BE2C (cell line): ENCODE data around the gene IRGC.

Source experiments
- DNase-seq: peaks from one replicate; pipeline ENCODE4 v3.0.0-alpha.2; 2020
- H3K27me3 ChIP-seq: fragments of 250-450 bp; sonication (Bioruptor Pico); 2 replicates; pipeline ENCODE4 v1.5.1; 2020; ENCODE audit warnings: mild to moderate bottlenecking
- H3K36me3 ChIP-seq: fragments of 250-450 bp; sonication (Bioruptor Pico); 2 replicates; pipeline ENCODE4 v1.5.1; 2020; ENCODE audit warnings: mild to moderate bottlenecking
- H3K4me1 ChIP-seq: fragments of 250-450 bp; sonication (Bioruptor Pico); 2 replicates; pipeline ENCODE4 v1.5.1; 2020
- H3K4me3 ChIP-seq: 2 replicates; pipeline ENCODE4 v1.5.1; 2011; ENCODE audit warnings: low read depth, low read length
- H3K9me3 ChIP-seq: fragments of 250-450 bp; sonication (Bioruptor Pico); 2 replicates; pipeline ENCODE4 v1.5.1; 2020
- TF ChIP-seq, protein P1 (sequence below): IDR thresholded peaks from 2 replicates; pipeline ENCODE4 v1.5.1; 2012; ENCODE audit warnings: mild to moderate bottlenecking, low read depth, low read length

IRGC gene

DNA sequence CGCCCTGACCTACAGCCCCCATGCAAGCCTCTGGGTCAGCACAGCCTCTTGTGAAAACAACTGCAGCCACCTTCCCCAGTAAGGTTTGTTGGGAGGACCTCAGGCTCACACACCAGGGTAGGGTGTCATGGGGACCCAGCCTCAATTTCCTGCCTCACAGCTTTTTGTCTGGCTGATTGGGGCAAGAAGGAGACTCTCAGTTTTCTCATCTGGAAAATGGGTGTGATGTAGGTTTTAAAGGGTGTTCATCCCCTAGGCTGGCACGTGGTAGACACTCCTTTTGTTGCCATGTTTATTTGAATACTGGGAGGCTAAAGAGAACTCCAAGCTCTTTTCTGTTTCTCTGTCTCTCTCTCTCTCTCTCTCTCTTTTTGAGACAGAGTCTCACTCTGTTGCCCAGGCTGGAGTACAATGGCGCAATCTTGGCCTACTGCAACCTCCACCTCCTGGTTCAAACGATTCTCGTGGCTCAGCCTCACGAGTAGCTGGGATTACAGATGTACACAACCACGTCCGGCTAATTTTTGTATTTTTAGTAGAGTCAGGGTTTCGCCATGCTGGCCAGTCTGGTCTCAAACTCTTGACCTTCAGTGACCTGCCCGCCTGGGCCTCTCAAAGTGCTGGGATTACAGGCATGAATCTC lies 27.7 kb upstream of the IRGC start:
- no peak overlapping the region for H3K4me3 ChIP-seq
- H3K27me3 ChIP-seq = no peaks in the 10 kb centered on the region
- no peak for DNase-seq
- H3K36me3 ChIP-seq = no peaks in the 10 kb centered on the region
- TF ChIP-seq, protein P1, sequence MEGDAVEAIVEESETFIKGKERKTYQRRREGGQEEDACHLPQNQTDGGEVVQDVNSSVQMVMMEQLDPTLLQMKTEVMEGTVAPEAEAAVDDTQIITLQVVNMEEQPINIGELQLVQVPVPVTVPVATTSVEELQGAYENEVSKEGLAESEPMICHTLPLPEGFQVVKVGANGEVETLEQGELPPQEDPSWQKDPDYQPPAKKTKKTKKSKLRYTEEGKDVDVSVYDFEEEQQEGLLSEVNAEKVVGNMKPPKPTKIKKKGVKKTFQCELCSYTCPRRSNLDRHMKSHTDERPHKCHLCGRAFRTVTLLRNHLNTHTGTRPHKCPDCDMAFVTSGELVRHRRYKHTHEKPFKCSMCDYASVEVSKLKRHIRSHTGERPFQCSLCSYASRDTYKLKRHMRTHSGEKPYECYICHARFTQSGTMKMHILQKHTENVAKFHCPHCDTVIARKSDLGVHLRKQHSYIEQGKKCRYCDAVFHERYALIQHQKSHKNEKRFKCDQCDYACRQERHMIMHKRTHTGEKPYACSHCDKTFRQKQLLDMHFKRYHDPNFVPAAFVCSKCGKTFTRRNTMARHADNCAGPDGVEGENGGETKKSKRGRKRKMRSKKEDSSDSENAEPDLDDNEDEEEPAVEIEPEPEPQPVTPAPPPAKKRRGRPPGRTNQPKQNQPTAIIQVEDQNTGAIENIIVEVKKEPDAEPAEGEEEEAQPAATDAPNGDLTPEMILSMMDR = no peak
- H3K9me3 ChIP-seq = no peaks in the 10 kb centered on the region; the same call in none of the 2 replicates
- H3K4me1 ChIP-seq = no peaks in the 10 kb centered on the region

DNA sequence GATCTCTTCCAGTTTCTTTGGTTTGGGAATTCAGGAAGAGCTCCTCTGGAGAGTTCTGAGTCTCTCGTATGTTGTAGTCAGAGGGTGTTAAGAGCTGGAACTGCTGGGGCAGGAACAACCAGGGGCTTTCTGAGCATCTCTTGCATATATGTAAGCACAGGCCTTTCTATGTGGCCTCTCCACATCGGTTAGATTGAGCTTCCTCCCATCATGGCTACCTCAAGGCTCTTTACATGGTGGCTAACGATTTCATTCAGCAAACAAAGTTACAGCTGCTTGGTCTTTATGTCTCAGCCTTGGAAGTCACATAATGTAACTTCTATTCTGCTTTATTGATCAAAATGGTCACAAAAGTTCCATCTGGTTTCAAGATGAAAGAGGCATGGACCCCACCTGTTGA lies 25.4 kb upstream of the IRGC start:
- DNase-seq = no peak
- Histone ChIP-seq H3K36me3 (no peaks in the 10 kb centered on the region), H3K4me1 (no peaks in the 10 kb centered on the region), H3K27me3 (no peaks in the 10 kb centered on the region), H3K9me3 (no peaks in the 10 kb centered on the region; the same call in none of the 2 replicates), H3K4me3 (no peak overlapping the region)
- TF ChIP-seq, protein P1 = no peak

DNA sequence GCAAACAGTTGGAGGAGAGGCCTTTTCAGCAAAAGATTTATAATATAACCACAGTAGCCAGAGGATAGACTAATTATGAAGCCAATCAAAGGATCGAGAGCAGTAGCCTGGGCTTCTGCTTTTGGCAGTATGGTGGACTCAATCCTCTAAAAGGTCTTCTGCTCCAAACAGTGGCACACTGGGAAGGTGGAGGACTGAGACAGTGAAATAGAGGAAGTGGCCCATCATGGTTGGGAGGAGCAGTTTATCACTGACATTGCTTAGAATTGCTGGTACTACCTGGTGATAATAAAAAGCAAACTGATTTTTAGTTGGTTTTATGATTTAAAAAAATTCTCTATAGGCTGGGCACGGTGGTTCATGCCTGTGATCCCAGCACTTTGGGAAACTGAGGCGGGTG lies 25.0 kb upstream of the IRGC start:
- H3K4me1 ChIP-seq = no peaks in the 10 kb centered on the region
- no peak overlapping the region for H3K4me3 ChIP-seq
- H3K9me3 ChIP-seq = no peaks in the 10 kb centered on the region; the same call in none of the 2 replicates
- TF ChIP-seq, protein P1 = no peak
- H3K36me3 ChIP-seq = no peaks in the 10 kb centered on the region
- DNase-seq = no peak
- no peaks in the 10 kb centered on the region for H3K27me3 ChIP-seq

DNA sequence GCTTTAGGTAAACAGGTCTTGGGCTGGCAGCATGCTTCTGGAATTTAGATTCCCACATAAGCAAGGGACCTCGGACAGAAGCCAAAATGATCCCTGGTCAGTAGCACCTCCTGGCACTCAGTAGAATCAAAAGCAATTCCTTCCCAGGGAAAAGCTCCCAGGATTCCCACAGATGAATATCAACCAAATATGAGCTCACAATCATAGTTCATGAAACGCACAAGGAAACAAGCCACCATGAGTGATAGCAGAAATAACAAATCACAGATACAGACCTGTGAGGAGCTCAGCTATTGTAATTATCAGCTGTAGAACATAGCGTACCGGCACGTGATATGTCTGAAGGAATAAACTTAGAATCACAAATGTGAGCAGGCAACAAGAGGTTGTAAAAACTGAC lies 24.1 kb upstream of the IRGC start:
- Histone ChIP-seq H3K9me3 (no peaks in the 10 kb centered on the region; the same call in none of the 2 replicates), H3K27me3 (no peaks in the 10 kb centered on the region), H3K36me3 (no peaks in the 10 kb centered on the region), H3K4me1 (no peaks in the 10 kb centered on the region), H3K4me3 (no peak overlapping the region)
- DNase-seq = no peak
- TF ChIP-seq, protein P1 = no peak

DNA sequence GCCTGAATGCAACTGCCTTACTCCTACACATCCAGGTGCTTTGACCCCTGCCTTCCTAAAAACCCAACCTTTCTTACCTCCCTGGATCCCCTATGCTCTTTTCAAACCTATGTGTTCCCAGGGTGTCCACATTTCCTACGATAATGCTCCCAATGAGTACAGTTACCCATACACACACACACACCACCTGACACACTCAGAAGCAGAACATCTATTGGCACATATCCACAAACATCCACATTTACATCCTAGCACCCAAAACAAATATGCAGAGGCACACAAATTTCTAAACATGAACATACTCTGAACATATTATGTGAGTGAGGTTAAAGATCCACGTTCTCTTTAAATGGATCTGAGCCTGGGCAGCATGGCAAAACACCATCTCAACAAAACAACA lies 23.5 kb upstream of the IRGC start:
- DNase-seq = no peak
- H3K4me1 ChIP-seq = no peaks in the 10 kb centered on the region
- H3K36me3 ChIP-seq = no peaks in the 10 kb centered on the region
- H3K9me3 ChIP-seq = no peaks in the 10 kb centered on the region; the same call in none of the 2 replicates
- H3K4me3 ChIP-seq = no peak overlapping the region
- TF ChIP-seq, protein P1 = no peak
- no peaks in the 10 kb centered on the region for H3K27me3 ChIP-seq

DNA sequence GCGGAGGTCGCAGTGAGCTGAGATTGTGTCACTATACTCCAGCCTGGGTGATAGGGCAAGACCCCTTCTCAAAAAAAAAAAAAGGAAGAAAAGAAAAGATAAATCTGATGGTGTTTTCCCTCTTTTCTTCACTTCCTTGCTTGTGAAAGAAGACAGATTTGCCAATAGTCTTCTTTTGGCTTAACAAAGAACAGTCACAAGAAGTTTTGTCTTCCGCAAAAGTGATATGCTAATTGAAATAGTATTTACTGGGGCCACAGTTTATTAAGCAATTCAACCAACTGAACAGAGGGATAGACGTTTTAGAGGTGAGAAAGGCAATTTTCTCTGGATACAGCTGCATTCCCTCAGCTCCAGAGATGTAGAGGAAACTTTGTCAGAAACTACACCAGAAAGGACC lies 23.0 kb upstream of the IRGC start:
- Histone ChIP-seq H3K4me1 (no peaks in the 10 kb centered on the region), H3K4me3 (no peak overlapping the region), H3K36me3 (no peaks in the 10 kb centered on the region), H3K9me3 (no peaks in the 10 kb centered on the region; the same call in none of the 2 replicates), H3K27me3 (no peaks in the 10 kb centered on the region)
- DNase-seq = no peak
- TF ChIP-seq, protein P1 = no peak
